Breast epithelium (tissue), 3 donors: ENCODE measurements around the gene OLFML2A.

ENCODE experiments used
- CTCF ChIP-seq, 3 donors: fragments of 450-650 bp; IDR thresholded peaks; one replicate each; pipeline ENCODE4 v1.5.1; 2016 to 2017; ENCODE audit warnings: antibody characterized with exemption in 3 of 3, mild to moderate bottlenecking in 3 of 3, moderate library complexity in 3 of 3
- POLR2A ChIP-seq: fragments of 450-650 bp; IDR thresholded peaks from one replicate; pipeline ENCODE4 v1.6.1; 2016; ENCODE audit warnings: antibody characterized with exemption, mild to moderate bottlenecking, moderate library complexity
- POLR2AphosphoS5 ChIP-seq, 3 donors: sonication (generic); formaldehyde crosslinking; IDR thresholded peaks; one replicate each; pipeline ENCODE4 v1.6.1; 2017; ENCODE audit warnings: antibody characterized with exemption in 3 of 3

GRCh38 chr9:124790301-124790700 is 13.4 kb downstream of the OLFML2A start:
- TF ChIP-seq CTCF (IDR thresholded peaks at IDR 0.05) (no peak), POLR2A (no peak), POLR2AphosphoS5 (IDR thresholded peaks at IDR 0.05) (no peak)
